IMR-90 (cell line): Measurements from ENCODE around the gene ARHGEF10L. TPM values are rescaled to one million over a fixed set of nuclear protein-coding genes. Genes with fewer than 3 reads are reported as not detected.

Experiments used
- ATAC-seq: fragments of 200-7000 bp; cut with Tn5 transposase; 2 replicates; pipeline ENCODE4 v1.9.1; 2020; ENCODE audit warnings: low read depth, mild to moderate bottlenecking, moderate library complexity
- BruUV-seq: library from RNA; stranded (reverse); fragments of 400-500 nt; replicated peaks from 2 replicates; lab custom pipeline; 2021; lab: Mats Ljungman, UMichigan
- CTCF ChIA-PET: fragments of 300-600 bp; formaldehyde crosslinking; extraction: SDS; loops from one replicate; lab custom pipeline; 2021; ENCODE audit warnings: antibody characterized with exemption; lab: Yijun Ruan, JAX
- POLR2A ChIA-PET: fragments of 300-600 bp; sonication (Branson Sonifier 250); formaldehyde crosslinking; loops from one replicate; lab custom pipeline; 2022; ENCODE audit warnings: antibody characterized with exemption; ENCODE audit not compliant: unreplicated experiment; lab: Charles Lee
- DNase-seq: peaks from one replicate; pipeline ENCODE4 v3.0.0; 2013
- H2AFZ ChIP-seq: replicated peaks from 2 replicates; pipeline ENCODE3; 2013; ENCODE audit warnings: low read length, mild to moderate bottlenecking; ENCODE audit not compliant: poor library complexity
- H2AK5ac ChIP-seq: 2 replicates; pipeline ENCODE4 v1.6.1; 2013; ENCODE audit warnings: low read depth, low read length, inconsistent platforms
- H2AK9ac ChIP-seq: replicated peaks from 2 replicates; pipeline ENCODE3; 2013; ENCODE audit warnings: mild to moderate bottlenecking, low read depth, low read length, moderate library complexity; ENCODE audit not compliant: poor library complexity
- H2BK120ac ChIP-seq: 2 replicates; pipeline ENCODE4 v1.6.1; 2013; ENCODE audit warnings: low read depth, low read length, inconsistent platforms
- H2BK15ac ChIP-seq: 3 replicates; pipeline ENCODE4 v1.6.1; 2013; ENCODE audit warnings: low read depth, low read length, inconsistent platforms
- H2BK20ac ChIP-seq: 2 replicates; pipeline ENCODE4 v1.6.1; 2013; ENCODE audit warnings: low read depth, mild to moderate bottlenecking, inconsistent platforms, low read length, moderate library complexity
- H2BK5ac ChIP-seq: 2 replicates; pipeline ENCODE4 v1.6.1; 2013; ENCODE audit warnings: mild to moderate bottlenecking, low read depth, low read length, inconsistent platforms; ENCODE audit not compliant: poor library complexity, severe bottlenecking
- H3K14ac ChIP-seq: replicated peaks from 2 replicates; pipeline ENCODE4 v1.6.1; 2013; ENCODE audit warnings: low read depth, low read length, inconsistent platforms
- H3K18ac ChIP-seq: 2 replicates; pipeline ENCODE4 v1.6.1; 2013; ENCODE audit warnings: low read depth, low read length, control low read depth
- H3K23ac ChIP-seq: 2 replicates; pipeline ENCODE4 v1.6.1; 2013; ENCODE audit warnings: low read depth, low read length, inconsistent platforms
- H3K27ac ChIP-seq: 2 replicates; pipeline ENCODE4 v1.5.1; 2013; ENCODE audit warnings: mild to moderate bottlenecking, control low read depth, low read length; ENCODE audit not compliant: insufficient read depth
- H3K27me3 ChIP-seq: 2 replicates; pipeline ENCODE4 v1.6.1; 2013; ENCODE audit warnings: low read length; ENCODE audit not compliant: control insufficient read depth, insufficient read depth
- H3K36me3 ChIP-seq: 2 replicates; pipeline ENCODE4 v1.6.1; 2013; ENCODE audit warnings: low read length, mixed read lengths; ENCODE audit not compliant: control insufficient read depth, insufficient read depth
- H3K4ac ChIP-seq: 2 replicates; pipeline ENCODE4 v1.6.1; 2013; ENCODE audit warnings: low read depth, low read length, inconsistent platforms
- H3K4me1 ChIP-seq: 2 replicates; pipeline ENCODE4 v1.6.1; 2013; ENCODE audit warnings: low read length, mixed read lengths; ENCODE audit not compliant: control insufficient read depth, insufficient read depth
- H3K4me2 ChIP-seq: 2 replicates; pipeline ENCODE4 v1.6.1; 2013; ENCODE audit warnings: low read depth, mild to moderate bottlenecking, control low read depth, low read length, moderate library complexity
- H3K4me3 ChIP-seq: 2 replicates; pipeline ENCODE4 v1.5.1; 2013; ENCODE audit warnings: low read depth, mild to moderate bottlenecking, control low read depth, low read length, moderate library complexity; ENCODE audit not compliant: insufficient read depth
- H3K56ac ChIP-seq: 2 replicates; pipeline ENCODE4 v1.6.1; 2013; ENCODE audit warnings: low read length, inconsistent platforms; ENCODE audit not compliant: insufficient read depth; ENCODE audit errors: extremely low read depth
- H3K79me1 ChIP-seq, 2 experiments: 2 replicates each; pipeline ENCODE4 v1.6.1; 2013; ENCODE audit warnings: low read length in 2 of 2, inconsistent platforms in 1 of 2, low read depth in 1 of 2
- H3K9ac ChIP-seq: 2 replicates; pipeline ENCODE4 v1.6.1; 2013; ENCODE audit warnings: low read depth, low read length, control low read depth
- H3K9me1 ChIP-seq: 2 replicates; pipeline ENCODE4 v1.6.1; 2013; ENCODE audit warnings: low read length, inconsistent platforms; ENCODE audit not compliant: insufficient read depth
- H3K9me3 ChIP-seq: 2 replicates; pipeline ENCODE4 v1.6.1; 2013; ENCODE audit warnings: low read length; ENCODE audit not compliant: control insufficient read depth, insufficient read depth
- H4K20me1 ChIP-seq: 2 replicates; pipeline ENCODE4 v1.6.1; 2013; ENCODE audit warnings: low read length, inconsistent platforms; ENCODE audit not compliant: insufficient read depth
- H4K5ac ChIP-seq: 2 replicates; pipeline ENCODE4 v1.6.1; 2013; ENCODE audit warnings: mild to moderate bottlenecking, low read depth, low read length, control low read depth
- H4K8ac ChIP-seq, 2 experiments: 2 replicates each; pipeline ENCODE4 v1.6.1; 2013; ENCODE audit warnings: low read depth in 2 of 2, low read length in 2 of 2, control low read depth in 1 of 2, inconsistent platforms in 1 of 2
- H4K91ac ChIP-seq: 2 replicates; pipeline ENCODE4 v1.6.1; 2013; ENCODE audit warnings: low read depth, low read length, inconsistent platforms; ENCODE audit not compliant: insufficient read depth
- CHD1 ChIP-seq: IDR thresholded peaks from 2 replicates; pipeline ENCODE4 v1.6.1; 2012; ENCODE audit warnings: low read depth, low read length, improper control_type of control experiment
- RCOR1 ChIP-seq: IDR thresholded peaks from 2 replicates; pipeline ENCODE4 v1.6.1; 2012; ENCODE audit warnings: mild to moderate bottlenecking, low read length, improper control_type of control experiment; ENCODE audit not compliant: insufficient replicate concordance
- RFX5 ChIP-seq: IDR thresholded peaks from 2 replicates; pipeline ENCODE4 v1.8.0; 2012; ENCODE audit warnings: low read depth, mild to moderate bottlenecking, low read length, moderate library complexity
- WGBS, 2 experiments: methylation state at CpG; one replicate each; pipeline versions ENCODE4 v1.1.5 to v1.1.7; 2013; ENCODE audit warnings: missing lambda C conversion rate in 2 of 2; ENCODE audit not compliant: insufficient read length in 1 of 2; ENCODE audit errors: extremely low coverage in 2 of 2; 5-methylcytosine and 5-hydroxymethylcytosine counted together
- dilution Hi-C: fragments of 300-500 bp; cut with HindIII; formaldehyde crosslinking; loops from one replicate; pipeline ENCODE4 v1.14.3; 2018; ENCODE audit warnings: low sequenced_read_pairs; ENCODE audit not compliant: unreplicated experiment
- in situ Hi-C: fragments of 300-500 bp; cut with MboI; formaldehyde crosslinking; loops from 3 replicates; pipeline ENCODE4 v1.14.3; 2019; ENCODE audit warnings: low sequenced_read_pairs, inconsistent platforms, mixed read lengths
- intact Hi-C: fragments of 100-400 bp; cut with micrococcal nuclease; formaldehyde crosslinking; loops from 2 replicates; pipeline ENCODE4 v1.10.0; 2022
- polyA plus RNA-seq, 3 experiments: library from polyadenylated mRNA; depleted of rRNA; stranded (reverse); fragments of >200 nt; gene quantifications; 2 replicates each; pipeline ENCODE4 v1.2.3, GENCODE V29; 2012; ENCODE audit warnings: low replicate concordance in 1 of 3
- total RNA-seq: library from RNA; depleted of rRNA; stranded (reverse); fragments of >200 nt; gene quantifications from 2 replicates; pipeline ENCODE4 v1.2.3, GENCODE V29; 2012
- TF ChIP-seq, protein P1 (sequence below): fragments of 150-350 bp; IDR thresholded peaks from 2 replicates; pipeline ENCODE4 v1.6.1; 2016; ENCODE audit warnings: low read depth, mild to moderate bottlenecking, low read length, moderate library complexity, borderline replicate concordance

Gene ARHGEF10L
- total and polyA plus RNA-seq, 2 of the 4 experiments (the other 2 are of a cell fraction), result 4.8 to 12.4 TPM

DNA sequence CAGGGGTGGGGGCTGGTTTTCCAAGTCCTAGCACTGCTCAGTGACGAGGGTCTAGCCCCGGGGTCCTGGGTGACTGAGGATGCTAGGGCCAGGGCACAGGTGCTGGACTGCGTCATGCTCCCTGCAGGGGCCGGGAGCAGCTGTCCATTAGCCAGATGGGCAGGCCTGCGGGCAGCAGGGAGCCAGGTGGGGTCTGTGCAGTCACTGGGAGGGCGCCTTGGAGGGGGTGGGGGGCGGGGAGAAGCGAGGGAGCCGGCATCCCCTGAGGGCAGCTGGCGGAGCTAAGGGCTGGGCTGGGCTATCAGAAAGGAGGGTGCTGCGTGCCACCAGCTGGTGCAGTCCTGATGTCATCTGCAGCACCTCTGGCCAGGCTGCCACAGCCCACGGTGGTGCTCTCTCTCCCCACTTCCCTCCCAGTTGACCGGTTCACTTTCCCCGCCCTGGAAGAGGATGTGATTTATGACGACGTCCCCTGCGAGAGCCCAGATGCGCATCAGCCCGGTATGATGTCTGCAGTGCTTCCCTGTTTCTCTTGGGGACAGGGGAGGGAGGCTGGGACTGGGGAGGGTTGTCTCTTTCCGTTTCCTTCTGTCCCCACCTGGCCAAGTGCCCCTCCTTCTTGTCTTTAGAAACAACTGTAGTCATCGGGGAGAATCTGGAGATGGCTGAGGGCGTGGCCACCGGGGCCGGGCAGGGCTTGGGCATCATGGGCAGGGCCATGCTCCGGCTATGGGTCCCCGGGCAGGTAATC, 63.8 kb downstream of the ARHGEF10L start:
- Histone ChIP-seq H2AK9ac (no peak overlapping the region), H3K4ac (no peak overlapping the region), H2BK20ac (no peak overlapping the region), H2BK5ac (no peak overlapping the region), H3K27me3 (no peaks in the 10 kb centered on the region), H3K4me1 (no peaks in the 10 kb centered on the region; the same call in 1 of the 2 replicates), H3K79me1 (no peaks in the 10 kb centered on the region; a peak in 1 of 4 replicates), H2AFZ (no peak overlapping the region), H3K23ac (no peak overlapping the region), H2BK120ac (no peak overlapping the region), H3K9ac (no peak overlapping the region), H3K9me1 (peaks cover under 1% of the 10 kb centered on the region; the same call in 1 of the 2 replicates), H3K18ac (no peak overlapping the region), H2AK5ac (no peak overlapping the region), H4K8ac (no peak overlapping the region), H2BK15ac (no peak overlapping the region), H3K9me3 (no peaks in the 10 kb centered on the region), H3K14ac (no peak overlapping the region), H3K36me3 (peaks cover 1% of the 10 kb centered on the region; the same call in 1 of the 2 replicates), H3K4me2 (no peak overlapping the region), H4K91ac (no peak overlapping the region), H4K20me1 (no peaks in the 10 kb centered on the region; the same call in 1 of the 2 replicates), H3K4me3 (no peak overlapping the region), H3K27ac (no peak overlapping the region), H4K5ac (no peak overlapping the region), H3K56ac (no peak overlapping the region)
- ChIA-PET POLR2A (no interaction called here), CTCF (no interaction called here)
- ATAC-seq (no peak), DNase-seq (no peak)
- 77% methylated on average over 4 of the region's 26 CpGs; no CpG with 5 or more reads in 1 of the 2 experiments for WGBS, 2 experiments
- intact Hi-C loops (no loop called here), in situ Hi-C loops (no loop called here), dilution Hi-C loops (no loop called here)
- TF ChIP-seq RCOR1, result no peak
- TF ChIP-seq RFX5, result no peak
- TF ChIP-seq, protein P1, sequence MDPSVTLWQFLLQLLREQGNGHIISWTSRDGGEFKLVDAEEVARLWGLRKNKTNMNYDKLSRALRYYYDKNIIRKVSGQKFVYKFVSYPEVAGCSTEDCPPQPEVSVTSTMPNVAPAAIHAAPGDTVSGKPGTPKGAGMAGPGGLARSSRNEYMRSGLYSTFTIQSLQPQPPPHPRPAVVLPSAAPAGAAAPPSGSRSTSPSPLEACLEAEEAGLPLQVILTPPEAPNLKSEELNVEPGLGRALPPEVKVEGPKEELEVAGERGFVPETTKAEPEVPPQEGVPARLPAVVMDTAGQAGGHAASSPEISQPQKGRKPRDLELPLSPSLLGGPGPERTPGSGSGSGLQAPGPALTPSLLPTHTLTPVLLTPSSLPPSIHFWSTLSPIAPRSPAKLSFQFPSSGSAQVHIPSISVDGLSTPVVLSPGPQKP, result no peak
- TF ChIP-seq CHD1, result no peak
- BruUV-seq, result no TSS peak
